GM12801 (cell line): ENCODE measurements around the gene SCD5.

Experiments used
- TF ChIP-seq, protein P1 (sequence below): IDR thresholded peaks from one replicate; pipeline ENCODE4 v1.5.1; 2011; ENCODE audit warnings: control low read depth; ENCODE audit not compliant: insufficient read length; ENCODE audit errors: extremely low read depth

SCD5 gene

DNA sequence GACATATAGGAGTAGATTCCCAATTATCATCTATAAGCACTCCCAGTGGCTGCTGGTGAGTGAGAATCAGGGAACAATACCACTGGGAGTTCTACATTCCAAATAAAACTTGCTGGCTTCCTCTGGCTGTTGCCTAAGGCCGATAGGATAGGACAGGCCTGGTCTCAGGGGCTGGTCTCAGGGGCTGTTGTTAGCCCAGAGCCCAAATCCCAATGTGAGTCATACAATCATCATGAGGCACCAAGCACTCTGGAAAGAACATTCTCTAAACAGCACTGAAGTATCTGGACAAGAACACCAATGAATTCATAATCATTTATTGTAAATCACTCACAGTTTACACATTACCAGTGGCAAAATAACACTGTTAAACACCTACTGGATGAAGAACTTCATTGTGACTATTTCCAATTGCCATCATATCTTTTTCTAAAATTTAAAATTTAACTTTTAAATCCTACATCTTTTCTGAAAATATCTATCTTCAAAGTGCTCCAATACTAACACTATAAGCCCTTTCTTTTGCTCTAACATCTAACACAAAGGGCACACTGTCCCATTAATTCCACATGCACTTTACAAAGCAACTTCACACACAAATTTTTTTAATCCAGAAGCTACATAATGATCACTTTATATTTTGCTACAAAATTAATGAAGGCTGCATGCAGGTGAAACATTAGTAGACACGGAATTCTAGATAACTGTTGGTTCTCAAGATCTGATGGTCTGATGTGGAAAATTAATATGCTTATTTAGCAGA is 169.2 kb downstream of the SCD5 start:
- TF ChIP-seq, protein P1, sequence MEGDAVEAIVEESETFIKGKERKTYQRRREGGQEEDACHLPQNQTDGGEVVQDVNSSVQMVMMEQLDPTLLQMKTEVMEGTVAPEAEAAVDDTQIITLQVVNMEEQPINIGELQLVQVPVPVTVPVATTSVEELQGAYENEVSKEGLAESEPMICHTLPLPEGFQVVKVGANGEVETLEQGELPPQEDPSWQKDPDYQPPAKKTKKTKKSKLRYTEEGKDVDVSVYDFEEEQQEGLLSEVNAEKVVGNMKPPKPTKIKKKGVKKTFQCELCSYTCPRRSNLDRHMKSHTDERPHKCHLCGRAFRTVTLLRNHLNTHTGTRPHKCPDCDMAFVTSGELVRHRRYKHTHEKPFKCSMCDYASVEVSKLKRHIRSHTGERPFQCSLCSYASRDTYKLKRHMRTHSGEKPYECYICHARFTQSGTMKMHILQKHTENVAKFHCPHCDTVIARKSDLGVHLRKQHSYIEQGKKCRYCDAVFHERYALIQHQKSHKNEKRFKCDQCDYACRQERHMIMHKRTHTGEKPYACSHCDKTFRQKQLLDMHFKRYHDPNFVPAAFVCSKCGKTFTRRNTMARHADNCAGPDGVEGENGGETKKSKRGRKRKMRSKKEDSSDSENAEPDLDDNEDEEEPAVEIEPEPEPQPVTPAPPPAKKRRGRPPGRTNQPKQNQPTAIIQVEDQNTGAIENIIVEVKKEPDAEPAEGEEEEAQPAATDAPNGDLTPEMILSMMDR: no peak

DNA sequence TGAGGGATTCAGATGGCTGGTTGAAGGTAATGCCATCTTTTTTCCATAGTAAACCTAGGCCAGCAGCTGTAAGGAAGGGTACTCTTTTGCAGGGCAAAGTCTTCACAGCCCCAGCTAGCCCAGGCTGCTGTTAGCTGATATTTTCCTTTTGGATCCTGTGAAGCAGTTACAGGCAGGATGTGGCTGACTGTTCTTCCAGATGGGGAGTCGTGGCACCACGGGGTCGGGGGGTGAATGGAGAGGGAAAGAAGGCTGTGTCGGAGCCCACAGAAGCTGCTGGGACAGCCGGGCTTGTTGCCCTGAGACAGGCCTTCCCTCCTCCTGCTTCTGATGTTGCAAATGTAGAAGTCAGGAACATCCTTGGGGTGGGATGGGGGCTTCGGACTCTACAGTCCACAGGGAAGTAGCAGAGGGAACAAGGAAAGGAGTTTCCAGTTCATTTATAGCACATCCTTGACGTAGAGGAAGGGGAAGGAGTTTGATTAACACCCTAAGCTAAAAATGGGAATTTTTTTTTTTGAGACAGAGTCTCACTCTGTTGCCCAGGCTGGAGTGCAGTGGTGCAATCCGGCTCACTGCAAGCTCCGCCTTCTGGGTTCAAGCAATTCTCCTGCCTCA is 172.2 kb downstream of the SCD5 start:
- TF ChIP-seq, protein P1: no peak

DNA sequence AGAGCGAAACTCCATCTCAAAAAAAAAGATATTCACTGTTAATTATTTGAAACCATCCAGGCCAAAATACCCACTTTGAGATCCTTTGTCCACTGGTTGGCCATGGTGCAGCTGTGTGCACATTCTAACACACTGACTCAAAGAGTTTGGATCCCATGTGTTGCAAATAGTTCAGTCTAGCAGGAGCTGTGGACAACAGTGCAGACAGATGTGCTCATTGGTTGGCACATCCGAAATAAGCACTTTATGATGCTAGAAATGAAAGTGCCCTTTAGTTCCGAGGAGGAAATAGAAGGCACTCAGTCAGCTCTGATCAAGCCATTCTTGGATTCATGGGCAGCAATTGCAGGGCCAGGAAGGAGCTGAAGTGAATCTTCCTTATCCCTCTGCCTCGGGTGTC is 173.8 kb downstream of the SCD5 start:
- TF ChIP-seq, protein P1: no peak

- TF ChIP-seq, protein P1: no peak
These were observed 175.4 kb downstream of the SCD5 start for GRCh38 chr4:82623121-82623683.

DNA sequence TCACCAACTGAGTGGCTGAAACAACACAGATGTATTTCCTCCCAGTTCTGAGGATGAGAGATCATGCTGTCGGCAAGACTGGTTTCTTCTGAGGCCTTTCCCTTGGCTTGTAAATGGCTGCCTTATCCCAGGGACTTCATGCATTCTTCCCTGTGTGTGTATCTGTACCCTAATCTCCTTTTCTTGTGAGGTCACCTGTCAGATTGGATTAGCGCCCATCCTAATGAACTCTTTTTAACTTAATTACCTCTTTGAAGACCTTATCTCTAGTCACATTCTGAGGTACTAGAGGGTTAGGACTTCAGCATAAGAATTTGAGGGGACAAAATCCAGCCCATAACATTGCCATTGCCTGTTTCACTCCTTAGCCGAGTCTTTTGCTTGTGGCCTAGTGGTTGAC is 177.3 kb downstream of the SCD5 start:
- TF ChIP-seq, protein P1: no peak

- TF ChIP-seq, protein P1: no peak
These were observed 178.4 kb downstream of the SCD5 start for GRCh38 chr4:82620126-82620735.

GRCh38 chr4:82618103-82618720 is 180.4 kb downstream of the SCD5 start:
- TF ChIP-seq, protein P1: no peak
